GM23338 (cell line): ENCODE results near the gene TMEM134. TPM values are rescaled to one million over a fixed set of nuclear protein-coding genes. Genes with fewer than 3 reads are reported as not detected.
A peak's percentile ranks its signal among the peaks of the same experiment; 100 is the strongest.

Experiments used
- ATAC-seq: fragments of 200-7000 bp; cut with Tn5 transposase; 3 replicates; pipeline ENCODE4 v1.9.1; 2020
- DNase-seq: peaks from one replicate; pipeline ENCODE4 v3.0.0-alpha.2; 2015; ENCODE audit warnings: low spot score
- H2AFZ ChIP-seq: fragments of 200-600 bp; sonication (generic); 2 replicates; pipeline ENCODE4 v1.8.0; 2016; ENCODE audit warnings: antibody characterized with exemption, mild to moderate bottlenecking, moderate library complexity
- H3F3A ChIP-seq: fragments of 200-600 bp; sonication (generic); replicated peaks from 2 replicates; pipeline ENCODE4 v1.8.0; 2017; ENCODE audit warnings: antibody characterized with exemption, mixed run types, low read depth
- H3K27ac ChIP-seq: fragments of 200-600 bp; sonication (generic); 2 replicates; pipeline ENCODE4 v1.6.1; 2016; ENCODE audit warnings: low read depth
- H3K27me3 ChIP-seq: fragments of 200-600 bp; sonication (generic); 2 replicates; pipeline ENCODE4 v1.8.0; 2016; ENCODE audit warnings: mild to moderate bottlenecking, mixed run types, moderate library complexity; ENCODE audit not compliant: insufficient read depth
- H3K36me3 ChIP-seq: fragments of 200-600 bp; sonication (generic); 2 replicates; pipeline ENCODE4 v1.8.0; 2016; ENCODE audit warnings: mild to moderate bottlenecking; ENCODE audit not compliant: insufficient read depth
- H3K4me1 ChIP-seq: fragments of 200-600 bp; sonication (generic); 2 replicates; pipeline ENCODE4 v1.8.0; 2016; ENCODE audit warnings: mild to moderate bottlenecking, moderate library complexity; ENCODE audit not compliant: insufficient read depth
- H3K4me2 ChIP-seq: fragments of 200-600 bp; sonication (generic); 2 replicates; pipeline ENCODE4 v1.7.1; 2017; ENCODE audit warnings: mixed run types
- H3K4me3 ChIP-seq: fragments of 200-600 bp; sonication (generic); 2 replicates; pipeline ENCODE4 v1.6.1; 2016; ENCODE audit warnings: mixed run types
- H3K79me2 ChIP-seq: fragments of 200-600 bp; sonication (generic); replicated peaks from 2 replicates; pipeline ENCODE4 v1.8.0; 2017; ENCODE audit warnings: mild to moderate bottlenecking; ENCODE audit not compliant: insufficient read depth
- H3K9me2 ChIP-seq: fragments of 200-600 bp; sonication (generic); 2 replicates; pipeline ENCODE4 v1.8.0; 2017; ENCODE audit not compliant: insufficient read depth
- H4K20me1 ChIP-seq: fragments of 200-600 bp; sonication (generic); replicated peaks from 2 replicates; pipeline ENCODE4 v1.8.0; 2017; ENCODE audit warnings: mild to moderate bottlenecking; ENCODE audit not compliant: insufficient read depth
- H3K27ac Mint-ChIP-seq: 2 replicates; pipeline ENCODE4 v1.8.0; 2020; ENCODE audit warnings: inconsistent platforms, mild to moderate bottlenecking, moderate library complexity, mixed read lengths
- H3K27me3 Mint-ChIP-seq: 3 replicates; pipeline ENCODE4 v1.8.0; 2022; ENCODE audit warnings: low read depth, mild to moderate bottlenecking, moderate library complexity, mixed read lengths, inconsistent platforms; ENCODE audit not compliant: insufficient read depth, poor library complexity
- H3K36me3 Mint-ChIP-seq: 3 replicates; pipeline ENCODE4 v1.8.0; 2021; ENCODE audit warnings: low read depth, mild to moderate bottlenecking, inconsistent platforms, moderate library complexity, mixed read lengths
- H3K4me1 Mint-ChIP-seq: 3 replicates; pipeline ENCODE4 v1.8.0; 2020; ENCODE audit warnings: mild to moderate bottlenecking, inconsistent platforms, mixed read lengths
- H3K4me3 Mint-ChIP-seq: 3 replicates; pipeline ENCODE4 v1.8.0; 2021; ENCODE audit warnings: moderate library complexity, mild to moderate bottlenecking, inconsistent platforms, mixed read lengths
- H3K9me3 Mint-ChIP-seq: 3 replicates; pipeline ENCODE4 v1.8.0; 2020; ENCODE audit warnings: moderate library complexity, mild to moderate bottlenecking, inconsistent platforms, mixed read lengths
- CREB1 ChIP-seq: fragments of 250-450 bp; sonication (Bioruptor Pico); IDR thresholded peaks from 2 replicates; pipeline ENCODE4 v1.5.0; 2020; ENCODE audit warnings: low read depth, mild to moderate bottlenecking, moderate library complexity
- CTCF ChIP-seq, 2 experiments: fragments of 200-600 bp in 1 of 2; sonication (generic) in 1 of 2; conservative IDR thresholded peaks; 2 replicates each; pipeline versions ENCODE4 v1.5.1 to v1.6.1; 2016 to 2017; ENCODE audit warnings: antibody characterized with exemption in 2 of 2, low read depth in 2 of 2, mild to moderate bottlenecking in 2 of 2, moderate library complexity in 1 of 2
- ETS1 ChIP-seq: IDR thresholded peaks from 2 replicates; pipeline ENCODE4 v1.6.1; 2016; ENCODE audit warnings: antibody characterized with exemption
- EZH2 ChIP-seq: fragments of 200-600 bp; sonication (generic); IDR thresholded peaks from one replicate; pipeline ENCODE4 v1.8.0; 2017; ENCODE audit warnings: antibody characterized with exemption, mild to moderate bottlenecking, low read depth; ENCODE audit not compliant: unreplicated experiment
- EZH2phosphoT487 ChIP-seq: fragments of 200-600 bp; sonication (generic); IDR thresholded peaks from one replicate; pipeline ENCODE4 v1.8.1; 2018; ENCODE audit warnings: antibody characterized with exemption; ENCODE audit not compliant: unreplicated experiment
- JUNB ChIP-seq: IDR thresholded peaks from one replicate; pipeline ENCODE4 v1.6.1; 2016; ENCODE audit warnings: antibody characterized with exemption; ENCODE audit not compliant: unreplicated experiment
- NANOG ChIP-seq: IDR thresholded peaks from 2 replicates; pipeline ENCODE4 v1.6.1; 2016; ENCODE audit warnings: antibody characterized with exemption, borderline replicate concordance
- POLR2AphosphoS5 ChIP-seq: IDR thresholded peaks from 2 replicates; pipeline ENCODE4 v1.6.1; 2016; ENCODE audit warnings: antibody characterized with exemption, low read depth
- REST ChIP-seq: IDR thresholded peaks from one replicate; pipeline ENCODE4 v1.6.1; 2018; ENCODE audit warnings: antibody characterized with exemption; ENCODE audit not compliant: unreplicated experiment
- STAT1 ChIP-seq: IDR thresholded peaks from one replicate; pipeline ENCODE4 v1.6.1; 2016; ENCODE audit warnings: antibody characterized with exemption; ENCODE audit not compliant: unreplicated experiment
- ZNF114 ChIP-seq: fragments of 250-450 bp; sonication (Bioruptor Pico); IDR thresholded peaks from 2 replicates; pipeline ENCODE4 v1.5.0; 2020; ENCODE audit warnings: mild to moderate bottlenecking, moderate library complexity
- ZNF331 ChIP-seq: fragments of 250-450 bp; sonication (Bioruptor Pico); IDR thresholded peaks from 2 replicates; pipeline ENCODE4 v1.5.0; 2020; ENCODE audit warnings: low read depth, mild to moderate bottlenecking, moderate library complexity
- ZNF462 ChIP-seq: fragments of 250-450 bp; sonication (Bioruptor Pico); IDR thresholded peaks from 2 replicates; pipeline ENCODE4 v1.5.0; 2020; ENCODE audit warnings: mild to moderate bottlenecking, moderate library complexity
- polyA plus RNA-seq: library from polyadenylated mRNA; unstranded; fragments of >200 nt; fragmentation: Nextera tagmentation; extraction: Ambion mirVana; gene quantifications from 2 replicates; pipeline ENCODE4 v1.2.1, GENCODE V29; 2016
- total RNA-seq: library from RNA; depleted of rRNA; stranded (reverse); fragments of >200 nt; shearing (Covaris generic); gene quantifications from 2 replicates; pipeline ENCODE4 v1.2.3, GENCODE V29; 2014

The TMEM134 gene
- total and polyA plus RNA-seq, 2 experiments from 2014 or later: 61.4 to 69.2 TPM

- Mint-ChIP-seq H3K4me1 (peaks cover 5% of the 10 kb centered on the region; the same call in 2 of the 3 replicates), H3K9me3 (no peaks in the 10 kb centered on the region), H3K36me3 (peaks cover 11% of the 10 kb centered on the region; the same call in 1 of the 3 replicates), H3K27ac (no peak overlapping the region), H3K27me3 (peaks cover 22% of the 10 kb centered on the region), H3K4me3 (peak overlapping the region; percentile 16; the same call in 2 of the 3 replicates)
- H4K20me1 ChIP-seq: no peaks in the 10 kb centered on the region
- no peak overlapping the region for H3K4me2 ChIP-seq
- H3K27me3 ChIP-seq: no peaks in the 10 kb centered on the region
- TF ChIP-seq EZH2 (no peak), ZNF462 (CRISPR knock-in tag) (no peak), JUNB (no peak), POLR2AphosphoS5 (no peak), ETS1 (no peak), ZNF331 (CRISPR knock-in tag) (no peak), REST (no peak), CREB1 (CRISPR knock-in tag) (no peak), STAT1 (no peak), CTCF (conservative IDR thresholded peaks at IDR 0.05; ENCODE audit: low read depth in 2 of 2) (no peak), ZNF114 (CRISPR knock-in tag) (no peak), NANOG (no peak), EZH2phosphoT487 (no peak)
- no peak for DNase-seq
- H3K79me2 ChIP-seq: no peaks in the 10 kb centered on the region
- H3K4me3 ChIP-seq: no peak overlapping the region
- no peak for ATAC-seq
- no peaks in the 10 kb centered on the region for H3K36me3 ChIP-seq
- H3K9me2 ChIP-seq: no peaks in the 10 kb centered on the region
- H3F3A ChIP-seq: 0 out of 2 replicates have a peak, but pooled peaks cover 4% of the 10 kb centered on the region
- no peak overlapping the region for H2AFZ ChIP-seq
- 0 out of 2 replicates have a peak, but pooled peaks cover 3% of the 10 kb centered on the region for H3K4me1 ChIP-seq
- no peak overlapping the region for H3K27ac ChIP-seq
Measured at GRCh38 chr11:67445515-67445914, 23.5 kb downstream of the TMEM134 start.
